ENCODE results near the gene CENPT.

GRCh38 chr16:67856927-67857546 is 9.5 kb upstream of the CENPT start:
- TF ChIP-seq CTCF (conservative IDR thresholded peaks at IDR 0.05), result no peak
- no peak for TF ChIP-seq ZFX (IDR thresholded peaks at IDR 0.05)

All from C4-2B (cell line).